GM12878 (cell line): ENCODE measurements around the gene PRKG1. TPM values are rescaled to one million over a fixed set of nuclear protein-coding genes. Genes with fewer than 3 reads are reported as not detected.

ENCODE experiments used
- ATAC-seq: fragments of 200-7000 bp; cut with Tn5 transposase; 3 replicates; pipeline ENCODE4 v1.9.1; 2020; ENCODE audit warnings: mild to moderate bottlenecking, moderate library complexity
- BruUV-seq: library from RNA; stranded (reverse); fragments of 400-500 nt; replicated peaks from 2 replicates; lab custom pipeline; 2021; lab: Mats Ljungman, UMichigan
- CTCF ChIA-PET: fragments of 300-600 bp; sonication (Branson Sonifier 250); formaldehyde crosslinking; extraction: SDS; loops from one replicate; lab custom pipeline; 2021; ENCODE audit warnings: inconsistent platforms; lab: Yijun Ruan, JAX
- POLR2A ChIA-PET: fragments of 350-600 bp; formaldehyde crosslinking; extraction: SDS; loops from one replicate; lab custom pipeline; 2021; ENCODE audit warnings: inconsistent platforms; lab: Charles Lee
- RAD21 ChIA-PET: fragments of 300-600 bp; sonication (Branson Sonifier 250); formaldehyde crosslinking; loops from one replicate; lab custom pipeline; 2023; ENCODE audit warnings: antibody characterized with exemption; ENCODE audit not compliant: unreplicated experiment; lab: Charles Lee
- SMC1A ChIA-PET: fragments of 300-600 bp; sonication (Branson Sonifier 250); formaldehyde crosslinking; loops from one replicate; lab custom pipeline; 2023; ENCODE audit not compliant: unreplicated experiment, uncharacterized antibody; lab: Charles Lee
- DNase-seq: peaks from one replicate; pipeline ENCODE4 v3.0.0-alpha.2; 2011; ENCODE audit warnings: low read depth, low spot score
- FAIRE-seq: peaks from 3 replicates; lab custom pipeline; 2011; peaks lifted over from hg19 to GRCh38; lab: Jason Lieb, UNC
- H2AFZ ChIP-seq: 2 replicates; pipeline ENCODE4 v1.6.0; 2011; ENCODE audit warnings: low read depth, low read length, control low read depth; ENCODE audit not compliant: control insufficient read depth
- H3K27ac ChIP-seq: 2 replicates; pipeline ENCODE4 v1.5.1; 2011; ENCODE audit warnings: control low read depth; ENCODE audit not compliant: control insufficient read depth, insufficient read depth
- H3K27me3 ChIP-seq, 2 experiments: replicated peaks in 1 of 2; 2 replicates each; pipeline versions ENCODE4 v1.6.0 to v1.6.1; 2011; ENCODE audit warnings: low read length in 1 of 2; ENCODE audit not compliant: control insufficient read depth in 2 of 2, insufficient read depth in 2 of 2
- H3K36me3 ChIP-seq, 2 experiments: 2 replicates each; pipeline ENCODE4 v1.5.1; 2011; ENCODE audit warnings: low read length in 1 of 2; ENCODE audit not compliant: control insufficient read depth in 2 of 2, insufficient read depth in 2 of 2
- H3K4me1 ChIP-seq: 2 replicates; pipeline ENCODE4 v1.6.1; 2011; ENCODE audit warnings: mild to moderate bottlenecking, low read length, moderate library complexity, mixed read lengths; ENCODE audit not compliant: control insufficient read depth, insufficient read depth
- H3K4me2 ChIP-seq: 2 replicates; pipeline ENCODE4 v1.6.0; 2011; ENCODE audit warnings: control low read depth; ENCODE audit not compliant: control insufficient read depth, insufficient read depth
- H3K4me3 ChIP-seq: fragments of 200-600 bp; sonication (generic); 2 replicates; pipeline ENCODE4 v1.5.1; 2016
- H3K79me2 ChIP-seq: 2 replicates; pipeline ENCODE4 v1.6.0; 2011; ENCODE audit warnings: low read length; ENCODE audit not compliant: control insufficient read depth, insufficient read depth
- H3K9ac ChIP-seq: 2 replicates; pipeline ENCODE4 v1.8.0; 2011; ENCODE audit warnings: low read length, control low read depth, mixed read lengths; ENCODE audit not compliant: control insufficient read depth, insufficient read depth
- H3K9me3 ChIP-seq: replicated peaks from 3 replicates; pipeline ENCODE4 v1.5.1; 2011; ENCODE audit warnings: mild to moderate bottlenecking, low read length; ENCODE audit not compliant: control insufficient read depth, insufficient read depth
- H4K20me1 ChIP-seq: 2 replicates; pipeline ENCODE4 v1.6.0; 2011; ENCODE audit not compliant: control insufficient read depth, insufficient read depth
- BACH1 ChIP-seq: fragments of 450-650 bp; IDR thresholded peaks from 2 replicates; pipeline ENCODE4 v1.6.1; 2017; ENCODE audit warnings: mild to moderate bottlenecking, borderline replicate concordance
- BHLHE40 ChIP-seq, 2 experiments: fragments of 450-650 bp in 1 of 2; IDR thresholded peaks; 2 replicates each; pipeline ENCODE4 v1.6.1; 2011 to 2017; ENCODE audit warnings: low read depth in 2 of 2, borderline replicate concordance in 1 of 2, improper control_type of control experiment in 1 of 2, low read length in 1 of 2, mild to moderate bottlenecking in 1 of 2
- CEBPB ChIP-seq, 2 experiments: fragments of 150-350 bp in 1 of 2; IDR thresholded peaks; 2 replicates each; pipeline ENCODE4 v1.6.1; 2012 to 2014; ENCODE audit warnings: low read depth in 2 of 2, low read length in 2 of 2, borderline replicate concordance in 1 of 2, inconsistent platforms in 1 of 2
- CTCF ChIP-seq, 3 experiments: IDR thresholded peaks in 2 of 3; conservative IDR thresholded peaks in 1 of 3; 2 replicates each; pipeline ENCODE4 v1.5.1; 2011; ENCODE audit warnings: low read depth in 3 of 3, low read length in 3 of 3, mild to moderate bottlenecking in 3 of 3, control low read depth in 2 of 3, moderate library complexity in 2 of 3, inconsistent platforms in 1 of 3, mixed read lengths in 1 of 3; ENCODE audit not compliant: control insufficient read depth in 2 of 3, insufficient read depth in 1 of 3; ENCODE audit errors: extremely low read depth in 1 of 3
- E2F4 ChIP-seq: IDR thresholded peaks from 2 replicates; pipeline ENCODE4 v1.6.1; 2012; ENCODE audit warnings: low read depth, low read length, improper control_type of control experiment
- ELK1 ChIP-seq: IDR thresholded peaks from 2 replicates; pipeline ENCODE4 v1.6.1; 2012; ENCODE audit warnings: low read depth, low read length, improper control_type of control experiment
- FOS ChIP-seq: IDR thresholded peaks from 3 replicates; pipeline ENCODE4 v1.6.1; 2011; ENCODE audit warnings: borderline replicate concordance; ENCODE audit not compliant: insufficient read length; ENCODE audit errors: extremely low read depth
- KDM1A ChIP-seq: fragments of 200-600 bp; sonication (generic); IDR thresholded peaks from 2 replicates; pipeline ENCODE4 v1.6.1; 2016; ENCODE audit warnings: borderline replicate concordance
- KLF5 ChIP-seq: fragments of 450-650 bp; IDR thresholded peaks from 2 replicates; pipeline ENCODE4 v1.6.1; 2014; ENCODE audit warnings: mild to moderate bottlenecking; ENCODE audit not compliant: partially characterized antibody
- PKNOX1 ChIP-seq: fragments of 450-650 bp; IDR thresholded peaks from 2 replicates; pipeline ENCODE4 v1.6.1; 2016; ENCODE audit warnings: mild to moderate bottlenecking
- PRDM15 ChIP-seq: fragments of 450-650 bp; formaldehyde crosslinking; IDR thresholded peaks from 2 replicates; pipeline ENCODE4 v1.4.0; 2020; ENCODE audit warnings: mild to moderate bottlenecking, moderate library complexity
- SMAD1 ChIP-seq: fragments of 450-650 bp; IDR thresholded peaks from 2 replicates; pipeline ENCODE4 v1.6.1; 2018; ENCODE audit warnings: mild to moderate bottlenecking, low read depth; ENCODE audit not compliant: partially characterized antibody
- SMARCA5 ChIP-seq: fragments of 450-650 bp; IDR thresholded peaks from 2 replicates; pipeline ENCODE4 v1.6.1; 2017; ENCODE audit warnings: mild to moderate bottlenecking
- SUZ12 ChIP-seq: fragments of 200-600 bp; sonication (generic); IDR thresholded peaks from one replicate; pipeline ENCODE4 v1.6.1; 2018; ENCODE audit warnings: antibody characterized with exemption, mild to moderate bottlenecking; ENCODE audit not compliant: unreplicated experiment
- ZNF384 ChIP-seq: IDR thresholded peaks from 2 replicates; pipeline ENCODE4 v1.6.1; 2012; ENCODE audit warnings: low read depth, mild to moderate bottlenecking, low read length, improper control_type of control experiment, borderline replicate concordance
- WGBS: methylation state at CpG from one replicate; pipeline ENCODE4 v1.1.6; 2016; ENCODE audit warnings: low lambda C conversion rate; ENCODE audit not compliant: insufficient replicate concordance, insufficient coverage; ENCODE audit errors: missing lambda C conversion rate; 5-methylcytosine and 5-hydroxymethylcytosine counted together
- in situ Hi-C: fragments of 300-500 bp; cut with MboI; formaldehyde crosslinking; loops from 9 replicates; pipeline ENCODE4 v1.14.3; 2018; ENCODE audit warnings: mixed read lengths
- intact Hi-C: fragments of 100-400 bp; cut with micrococcal nuclease; formaldehyde crosslinking; loops from one replicate; pipeline ENCODE4 v1.14.2; 2022; ENCODE audit not compliant: unreplicated experiment
- polyA plus RNA-seq, 11 experiments: library from polyadenylated mRNA; depleted of rRNA in 4 of 11; unstranded in 6 of 11; stranded (reverse) in 5 of 11; fragments of >200 nt; fragmentation: Nextera tagmentation in 4 of 11; fragmentation: Illumina TruSeq in 1 of 11; extraction: Ambion mirVana in 4 of 11; extraction: Trizol in 1 of 11; gene quantifications; 1 replicate in 1 of 11; 2 replicates in 10 of 11; pipeline versions ENCODE4 v1.2.1 to v1.2.3, GENCODE V29; 2011 to 2016; ENCODE audit warnings: inconsistent platforms in 2 of 11, missing spikeins in 2 of 11, low read depth in 1 of 11
- total RNA-seq, 4 experiments: library from RNA; depleted of rRNA in 3 of 4; stranded (reverse); fragments of >200 nt in 3 of 4; fragmentation: Illumina TruSeq in 1 of 4; extraction: Trizol in 1 of 4; gene quantifications; 2 replicates each; pipeline versions ENCODE4 v1.2.1 to v1.2.3, GENCODE V29; 2013 to 2021

The PRKG1 gene
- total and polyA plus RNA-seq, 10 of the 15 experiments (the other 5 are each of a cell fraction or from before 2014, with no cell fraction given): 0.04 to 0.05 TPM; not detected in 8

- no peak overlapping the region for H3K4me2 ChIP-seq
- H3K9me3 ChIP-seq: no peaks in the 10 kb centered on the region
- H3K4me1 ChIP-seq: no peaks in the 10 kb centered on the region
- no peaks in the 10 kb centered on the region for H4K20me1 ChIP-seq
- no peak for FAIRE-seq
- WGBS: 42% methylated on average over 1 of the region's 1 CpG
- CTCF ChIA-PET: no interaction called here
- H3K9ac ChIP-seq: no peak overlapping the region
- H3K4me3 ChIP-seq: no peak overlapping the region
- ATAC-seq: no peak
- RAD21 ChIA-PET: no interaction called here
- no TSS peak for BruUV-seq
- intact Hi-C loops: no loop called here
- in situ Hi-C loops: no loop called here
- H2AFZ ChIP-seq: no peak overlapping the region
- POLR2A ChIA-PET: no interaction called here
- no peak for DNase-seq
- no peaks in the 10 kb centered on the region for H3K27me3 ChIP-seq
- H3K36me3 ChIP-seq: no peaks in the 10 kb centered on the region
- H3K79me2 ChIP-seq: no peaks in the 10 kb centered on the region
- SMC1A ChIA-PET: no interaction called here
- no peak overlapping the region for H3K27ac ChIP-seq
- TF ChIP-seq SMAD1: no peak
- TF ChIP-seq BACH1: no peak
- TF ChIP-seq BHLHE40 (IDR thresholded peaks at IDR 0.05; ENCODE audit: borderline replicate concordance in 1 of 2, low read depth in 2 of 2, low read length in 1 of 2): no peak
- no peak for TF ChIP-seq PKNOX1
- TF ChIP-seq PRDM15 (CRISPR knock-in tag): no peak
- TF ChIP-seq ELK1: no peak
- TF ChIP-seq CTCF (IDR thresholded peaks at IDR 0.05 in 2 of 3, conservative IDR thresholded peaks at IDR 0.05 in 1 of 3; ENCODE audit: control insufficient read depth in 2 of 3, extremely low read depth in 1 of 3, insufficient read depth in 1 of 3, low read depth in 3 of 3, low read length in 3 of 3): no peak
- TF ChIP-seq E2F4: no peak
- no peak for TF ChIP-seq FOS
- TF ChIP-seq ZNF384: no peak
- TF ChIP-seq KDM1A: no peak
- TF ChIP-seq SMARCA5: no peak
- no peak for TF ChIP-seq KLF5
- no peak for TF ChIP-seq CEBPB (IDR thresholded peaks at IDR 0.05; ENCODE audit: borderline replicate concordance in 1 of 2, low read depth in 2 of 2, low read length in 2 of 2)
- TF ChIP-seq SUZ12: no peak
Measured at GRCh38 chr10:51235865-51236264, 161.6 kb downstream of the PRKG1 start.
